ENCODE data around the gene AREG.

AREG gene

DNA sequence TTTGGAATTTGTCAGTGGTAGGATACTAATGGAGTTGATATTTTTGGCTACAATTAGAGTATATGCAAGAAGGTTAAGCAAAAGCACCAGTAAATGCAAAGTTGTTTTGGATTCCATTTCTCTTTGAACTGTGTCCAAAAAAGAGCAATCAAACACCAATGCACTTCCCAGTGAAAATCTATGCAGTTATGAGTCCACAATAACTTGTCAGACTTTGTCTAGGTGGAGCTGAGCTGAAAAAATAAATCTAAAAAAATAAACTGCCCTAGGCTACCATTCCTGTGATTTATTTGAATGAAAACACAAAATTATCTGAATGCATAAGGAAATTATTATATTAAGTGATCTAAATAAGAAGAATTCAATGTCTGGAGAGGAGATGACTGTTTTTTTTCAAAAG, 37.0 kb upstream of the AREG start:
- no peaks in the 10 kb centered on the region for H3K36me3 ChIP-seq
- no peak for DNase-seq
- no peaks in the 10 kb centered on the region for H3K4me1 ChIP-seq
- no peaks in the 10 kb centered on the region for H3K9me3 ChIP-seq
- H3K27me3 ChIP-seq, result no peaks in the 10 kb centered on the region; the same call in 1 of the 2 replicates
- H3K4me3 ChIP-seq (ENCODE audit: low read depth, low read length), result no peak overlapping the region
- TF ChIP-seq, protein P1, sequence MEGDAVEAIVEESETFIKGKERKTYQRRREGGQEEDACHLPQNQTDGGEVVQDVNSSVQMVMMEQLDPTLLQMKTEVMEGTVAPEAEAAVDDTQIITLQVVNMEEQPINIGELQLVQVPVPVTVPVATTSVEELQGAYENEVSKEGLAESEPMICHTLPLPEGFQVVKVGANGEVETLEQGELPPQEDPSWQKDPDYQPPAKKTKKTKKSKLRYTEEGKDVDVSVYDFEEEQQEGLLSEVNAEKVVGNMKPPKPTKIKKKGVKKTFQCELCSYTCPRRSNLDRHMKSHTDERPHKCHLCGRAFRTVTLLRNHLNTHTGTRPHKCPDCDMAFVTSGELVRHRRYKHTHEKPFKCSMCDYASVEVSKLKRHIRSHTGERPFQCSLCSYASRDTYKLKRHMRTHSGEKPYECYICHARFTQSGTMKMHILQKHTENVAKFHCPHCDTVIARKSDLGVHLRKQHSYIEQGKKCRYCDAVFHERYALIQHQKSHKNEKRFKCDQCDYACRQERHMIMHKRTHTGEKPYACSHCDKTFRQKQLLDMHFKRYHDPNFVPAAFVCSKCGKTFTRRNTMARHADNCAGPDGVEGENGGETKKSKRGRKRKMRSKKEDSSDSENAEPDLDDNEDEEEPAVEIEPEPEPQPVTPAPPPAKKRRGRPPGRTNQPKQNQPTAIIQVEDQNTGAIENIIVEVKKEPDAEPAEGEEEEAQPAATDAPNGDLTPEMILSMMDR (IDR thresholded peaks at IDR 0.05; ENCODE audit: low read depth, low read length), result no peak

DNA sequence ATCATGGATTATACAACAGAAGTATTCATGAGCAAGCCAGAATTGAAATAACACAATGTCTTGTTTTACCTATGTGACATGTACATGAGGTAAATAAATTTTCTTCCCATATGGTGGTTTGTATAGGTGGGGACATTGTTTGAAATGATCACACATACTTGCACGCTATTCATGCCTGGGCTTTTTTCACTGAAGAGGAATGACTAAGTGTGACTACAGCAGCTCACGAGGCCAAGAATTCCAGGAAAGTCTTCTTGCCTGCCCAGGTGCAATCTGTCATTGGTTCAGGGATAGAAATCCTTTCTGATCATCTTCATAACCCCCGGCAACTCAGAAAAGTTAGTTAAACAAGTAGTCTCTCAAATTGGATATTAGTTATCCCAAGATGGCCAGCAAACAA, 36.3 kb upstream of the AREG start:
- Histone ChIP-seq H3K4me1 (no peaks in the 10 kb centered on the region), H3K36me3 (no peaks in the 10 kb centered on the region), H3K9me3 (no peaks in the 10 kb centered on the region), H3K27me3 (no peaks in the 10 kb centered on the region; the same call in 1 of the 2 replicates), H3K4me3 (ENCODE audit: low read depth, low read length) (no peak overlapping the region)
- no peak for DNase-seq
- TF ChIP-seq, protein P1 (IDR thresholded peaks at IDR 0.05; ENCODE audit: low read depth, low read length), result no peak

DNA sequence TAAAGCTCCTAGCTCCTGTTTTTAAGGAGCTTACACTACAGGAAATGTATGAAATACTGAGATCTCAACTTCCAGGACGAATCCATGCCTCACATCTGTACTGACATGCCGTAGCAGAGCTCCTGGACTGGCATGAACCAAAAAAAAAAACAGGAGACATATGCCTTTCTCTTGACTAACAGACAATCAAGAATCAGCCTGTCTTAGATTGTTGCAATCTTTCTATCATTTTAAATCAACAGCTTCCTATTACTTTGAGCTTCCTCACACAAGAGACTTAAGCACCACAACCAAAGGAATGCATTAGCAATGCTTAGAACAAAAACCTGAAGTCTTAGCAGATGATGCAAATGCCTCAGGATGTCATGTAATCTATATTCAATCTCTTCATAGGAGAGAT, 34.7 kb upstream of the AREG start:
- H3K9me3 ChIP-seq, result no peaks in the 10 kb centered on the region
- H3K4me1 ChIP-seq, result no peaks in the 10 kb centered on the region
- DNase-seq, result no peak
- H3K36me3 ChIP-seq, result no peaks in the 10 kb centered on the region
- no peaks in the 10 kb centered on the region; the same call in 1 of the 2 replicates for H3K27me3 ChIP-seq
- no peak overlapping the region for H3K4me3 ChIP-seq (ENCODE audit: low read depth, low read length)
- TF ChIP-seq, protein P1 (IDR thresholded peaks at IDR 0.05; ENCODE audit: low read depth, low read length), result no peak

DNA sequence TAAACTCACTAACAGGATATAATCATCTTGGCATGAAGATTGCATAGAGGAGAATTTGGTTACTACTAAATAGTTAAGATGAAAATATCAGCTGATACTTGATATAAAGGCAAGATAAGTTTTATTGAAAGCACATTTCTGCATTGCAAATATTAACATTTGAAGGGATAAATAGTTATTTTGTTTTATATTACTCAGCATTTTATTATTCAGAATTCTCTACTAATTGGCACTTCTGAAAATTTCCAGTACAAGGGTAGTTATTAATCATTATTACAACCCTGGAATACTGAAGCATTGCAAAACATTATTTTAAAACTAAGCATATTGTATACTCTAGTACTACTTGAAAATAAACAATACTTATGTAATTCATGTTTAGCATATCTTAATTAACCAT, 32.7 kb upstream of the AREG start:
- no peak for DNase-seq
- no peaks in the 10 kb centered on the region for H3K9me3 ChIP-seq
- no peaks in the 10 kb centered on the region for H3K4me1 ChIP-seq
- TF ChIP-seq, protein P1 (IDR thresholded peaks at IDR 0.05; ENCODE audit: low read depth, low read length), result no peak
- H3K4me3 ChIP-seq (ENCODE audit: low read depth, low read length), result no peak overlapping the region
- H3K36me3 ChIP-seq, result no peaks in the 10 kb centered on the region
- H3K27me3 ChIP-seq, result no peaks in the 10 kb centered on the region; the same call in 1 of the 2 replicates

DNA sequence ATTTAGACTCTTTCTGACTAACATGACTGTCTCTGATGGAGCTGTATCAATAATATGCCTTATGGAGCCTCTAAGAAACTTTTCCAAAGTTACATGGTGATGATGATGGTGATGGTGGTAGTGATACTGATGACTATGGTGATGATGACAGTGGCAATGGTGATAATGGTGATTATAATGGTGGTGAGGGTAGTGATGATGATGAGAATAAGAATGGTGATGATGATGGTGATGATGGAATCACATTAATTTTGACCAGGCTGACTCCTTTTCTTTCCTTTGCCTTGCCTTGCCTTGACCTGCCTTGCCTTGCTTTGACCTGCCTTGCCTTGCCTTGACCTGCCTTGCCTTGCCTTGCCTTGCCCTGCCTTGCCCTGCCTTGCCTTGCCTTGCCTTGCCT, 31.7 kb upstream of the AREG start:
- DNase-seq, result no peak
- H3K9me3 ChIP-seq, result no peaks in the 10 kb centered on the region
- no peaks in the 10 kb centered on the region for H3K4me1 ChIP-seq
- H3K27me3 ChIP-seq, result no peaks in the 10 kb centered on the region
- TF ChIP-seq, protein P1 (IDR thresholded peaks at IDR 0.05; ENCODE audit: low read depth, low read length), result no peak
- no peaks in the 10 kb centered on the region for H3K36me3 ChIP-seq
- H3K4me3 ChIP-seq (ENCODE audit: low read depth, low read length), result no peak overlapping the region

DNA sequence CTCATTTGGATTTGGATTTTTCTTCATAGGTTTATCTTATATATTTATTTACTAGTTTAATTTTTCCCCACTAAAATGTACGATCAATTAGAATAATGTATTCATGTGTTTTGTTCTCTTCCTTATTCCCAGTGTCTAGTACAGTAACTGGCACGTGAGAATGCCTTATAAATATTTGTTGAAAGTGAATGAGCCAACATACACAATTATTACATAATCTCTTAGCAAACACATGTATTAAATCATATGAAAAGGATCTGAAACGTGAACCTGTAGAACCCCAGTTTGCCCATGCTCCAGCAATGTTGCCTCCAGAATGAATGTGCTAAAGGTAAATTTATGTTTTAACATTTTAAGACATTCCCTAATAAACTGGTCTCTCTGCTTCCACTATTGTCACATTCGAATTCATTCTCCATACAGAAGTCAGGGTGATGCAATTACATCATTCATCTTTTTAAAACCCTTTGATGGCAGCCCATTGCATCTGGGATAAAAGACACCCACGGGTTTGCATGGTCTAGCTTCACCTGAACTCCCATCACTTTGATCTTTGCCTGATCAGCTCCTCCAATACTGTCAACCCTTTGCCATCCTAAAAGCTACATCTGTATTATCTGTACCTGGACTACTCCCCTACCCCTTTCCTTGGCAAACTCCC, 30.7 kb upstream of the AREG start:
- Histone ChIP-seq H3K4me1 (no peaks in the 10 kb centered on the region), H3K36me3 (no peaks in the 10 kb centered on the region)
- TF ChIP-seq, protein P1 (IDR thresholded peaks at IDR 0.05; ENCODE audit: low read depth, low read length), result no peak

More for the DNA sequence above, 30.7 kb upstream of the AREG start:
- Histone ChIP-seq H3K9me3 (no peaks in the 10 kb centered on the region), H3K27me3 (no peaks in the 10 kb centered on the region), H3K4me3 (ENCODE audit: low read depth, low read length) (no peak overlapping the region)
- DNase-seq, result no peak

All from BE2C (cell line).